K562 (cell line): ENCODE measurements around the gene USP20. TPM values are rescaled to one million over a fixed set of nuclear protein-coding genes. Genes with fewer than 3 reads are reported as not detected.
A peak's percentile ranks its signal among the peaks of the same experiment; 100 is the strongest.

Experiments
- ESRRA ChIP-seq: fragments of 450-650 bp; IDR thresholded peaks from 2 replicates; pipeline ENCODE4 v1.6.1; 2014; ENCODE audit warnings: low read depth, mild to moderate bottlenecking, moderate library complexity, borderline replicate concordance
- EWSR1 ChIP-seq: fragments of 450-650 bp; IDR thresholded peaks from 2 replicates; pipeline ENCODE4 v1.6.1; 2018; ENCODE audit warnings: borderline replicate concordance, mild to moderate bottlenecking, low read depth, moderate library complexity; ENCODE audit not compliant: partially characterized antibody
- HDAC2 ChIP-seq: fragments of 450-650 bp; IDR thresholded peaks from 2 replicates; pipeline ENCODE4 v1.6.1; 2016; ENCODE audit warnings: mild to moderate bottlenecking
- HDAC3 ChIP-seq: fragments of 450-650 bp; IDR thresholded peaks from 2 replicates; pipeline ENCODE4 v1.6.1; 2018; ENCODE audit warnings: borderline replicate concordance, mild to moderate bottlenecking, moderate library complexity; ENCODE audit not compliant: partially characterized antibody
- MCM7 ChIP-seq, 2 experiments: fragments of 450-650 bp; IDR thresholded peaks; 2 replicates each; pipeline ENCODE4 v1.6.1; 2016 to 2018
- NCOA6 ChIP-seq: fragments of 450-650 bp; IDR thresholded peaks from 2 replicates; pipeline ENCODE4 v1.6.1; 2017; ENCODE audit warnings: mild to moderate bottlenecking
- NELFE ChIP-seq: IDR thresholded peaks from 2 replicates; pipeline ENCODE4 v1.6.1; 2011; ENCODE audit warnings: mild to moderate bottlenecking; ENCODE audit not compliant: insufficient read depth, insufficient read length
- NR1H2 ChIP-seq: sonication (generic); formaldehyde crosslinking; IDR thresholded peaks from 2 replicates; pipeline ENCODE4 v1.4.0; 2020; ENCODE audit warnings: mild to moderate bottlenecking, missing genetic modification reagents
- OTX1 ChIP-seq: fragments of 450-650 bp; formaldehyde crosslinking; IDR thresholded peaks from 2 replicates; pipeline ENCODE4 v1.4.0; 2022; ENCODE audit warnings: mild to moderate bottlenecking
- RAD21 ChIP-seq, 2 experiments: fragments of 250-450 bp in 1 of 2; fragments of 450-650 bp in 1 of 2; sonication (Bioruptor Pico) in 1 of 2; formaldehyde crosslinking in 1 of 2; IDR thresholded peaks in 1 of 2; conservative IDR thresholded peaks in 1 of 2; 2 replicates each; pipeline versions ENCODE4 v1.4.0 to v1.8.0; 2020 to 2022; ENCODE audit warnings: mild to moderate bottlenecking in 2 of 2, moderate library complexity in 1 of 2
- SRSF1 ChIP-seq: fragments of 200-400 bp; formaldehyde crosslinking; IDR thresholded peaks from 2 replicates; pipeline ENCODE4 v1.6.1; 2017; ENCODE audit warnings: mild to moderate bottlenecking, low read depth, low read length, moderate library complexity
- ZNF165 ChIP-seq: fragments of 250-450 bp; sonication (Bioruptor Pico); IDR thresholded peaks from 2 replicates; pipeline ENCODE4 v1.4.0; 2020; ENCODE audit warnings: borderline replicate concordance
- ZNF3 ChIP-seq: fragments of 250-450 bp; sonication (Bioruptor Pico); IDR thresholded peaks from 2 replicates; pipeline ENCODE4 v1.5.0; 2021; ENCODE audit warnings: mild to moderate bottlenecking, moderate library complexity
- ZNF445 ChIP-seq: fragments of 250-450 bp; sonication (Bioruptor Pico); IDR thresholded peaks from 2 replicates; pipeline ENCODE4 v1.4.0; 2020; ENCODE audit warnings: low read depth, mild to moderate bottlenecking, moderate library complexity
- polyA plus RNA-seq, 8 experiments: library from polyadenylated mRNA; depleted of rRNA in 4 of 8; stranded (reverse) in 5 of 8; unstranded in 3 of 8; fragments of >200 nt; fragmentation: Nextera tagmentation in 2 of 8; fragmentation: Illumina TruSeq in 1 of 8; extraction: Ambion mirVana in 2 of 8; extraction: Trizol in 1 of 8; gene quantifications; 2 replicates each; pipeline versions ENCODE4 v1.2.1 to v1.2.3, GENCODE V29; 2011 to 2014; ENCODE audit warnings: inconsistent platforms in 1 of 8, missing spikeins in 1 of 8
- total RNA-seq, 7 experiments: library from RNA; depleted of rRNA in 6 of 7; stranded (reverse); fragments of >200 nt in 6 of 7; fragmentation: Illumina TruSeq in 2 of 7; extraction: Trizol in 2 of 7; gene quantifications; 2 replicates each; pipeline versions ENCODE4 v1.2.1 to v1.2.3, GENCODE V29; 2011 to 2021; ENCODE audit warnings: low replicate concordance in 1 of 7
- TF ChIP-seq, protein P1 (sequence below): sonication (generic); formaldehyde crosslinking; IDR thresholded peaks from 2 replicates; pipeline ENCODE4 v1.8.0; 2022; ENCODE audit warnings: missing genetic modification reagents, mild to moderate bottlenecking, moderate library complexity, borderline replicate concordance
- TF ChIP-seq, protein P2 (sequence below): fragments of 200-800 bp; sonication (Bioruptor generic); IDR thresholded peaks from 2 replicates; pipeline ENCODE4 v1.6.1; 2016; ENCODE audit warnings: missing genetic modification characterization, missing compliant biosample characterization
- TF ChIP-seq, protein P3 (sequence below): fragments of 150-350 bp; conservative IDR thresholded peaks from 2 replicates; pipeline ENCODE4 v1.6.1; 2014; ENCODE audit warnings: low read length
- TF ChIP-seq, protein P4 (sequence below): sonication (generic); formaldehyde crosslinking; IDR thresholded peaks from 2 replicates; pipeline ENCODE4 v1.8.0; 2023; ENCODE audit warnings: mild to moderate bottlenecking, missing genetic modification reagents

Gene USP20
- total and polyA plus RNA-seq, 9 of the 15 experiments (the other 6 are each of a cell fraction or from before 2014, with no cell fraction given), result 1.9 to 136 (median 49.1) TPM

GRCh38 chr9:129823935-129824601 lies 11.2 kb upstream of the USP20 start, which contains the start of gene TOR1A (continued):
- TF ChIP-seq, protein P1, sequence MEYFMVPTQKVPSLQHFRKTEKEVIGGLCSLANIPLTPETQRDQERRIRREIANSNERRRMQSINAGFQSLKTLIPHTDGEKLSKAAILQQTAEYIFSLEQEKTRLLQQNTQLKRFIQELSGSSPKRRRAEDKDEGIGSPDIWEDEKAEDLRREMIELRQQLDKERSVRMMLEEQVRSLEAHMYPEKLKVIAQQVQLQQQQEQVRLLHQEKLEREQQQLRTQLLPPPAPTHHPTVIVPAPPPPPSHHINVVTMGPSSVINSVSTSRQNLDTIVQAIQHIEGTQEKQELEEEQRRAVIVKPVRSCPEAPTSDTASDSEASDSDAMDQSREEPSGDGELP, result peak; percentile 91
- TF ChIP-seq NCOA6 (no peak), HDAC3 (no peak), ESRRA (0 out of 2 replicates have a peak, but pooled peaks have one; percentile 76), MCM7 (IDR thresholded peaks at IDR 0.05) (no peak), NELFE (no peak), HDAC2 (peak; percentile 94), RAD21 (CRISPR knock-in tag; conservative IDR thresholded peaks at IDR 0.05 in 1 of 2, IDR thresholded peaks at IDR 0.05 in 1 of 2) (no peak; a peak in 2 of 4 replicates), NR1H2 (CRISPR knock-in tag) (peak; percentile 57; the same call in 1 of the 2 replicates), SRSF1 (no peak), OTX1 (CRISPR knock-in tag) (no peak), EWSR1 (no peak), ZNF3 (no peak), ZNF165 (CRISPR knock-in tag) (no peak; the same call in 1 of the 2 replicates), ZNF445 (CRISPR knock-in tag) (no peak)
- TF ChIP-seq, protein P2, sequence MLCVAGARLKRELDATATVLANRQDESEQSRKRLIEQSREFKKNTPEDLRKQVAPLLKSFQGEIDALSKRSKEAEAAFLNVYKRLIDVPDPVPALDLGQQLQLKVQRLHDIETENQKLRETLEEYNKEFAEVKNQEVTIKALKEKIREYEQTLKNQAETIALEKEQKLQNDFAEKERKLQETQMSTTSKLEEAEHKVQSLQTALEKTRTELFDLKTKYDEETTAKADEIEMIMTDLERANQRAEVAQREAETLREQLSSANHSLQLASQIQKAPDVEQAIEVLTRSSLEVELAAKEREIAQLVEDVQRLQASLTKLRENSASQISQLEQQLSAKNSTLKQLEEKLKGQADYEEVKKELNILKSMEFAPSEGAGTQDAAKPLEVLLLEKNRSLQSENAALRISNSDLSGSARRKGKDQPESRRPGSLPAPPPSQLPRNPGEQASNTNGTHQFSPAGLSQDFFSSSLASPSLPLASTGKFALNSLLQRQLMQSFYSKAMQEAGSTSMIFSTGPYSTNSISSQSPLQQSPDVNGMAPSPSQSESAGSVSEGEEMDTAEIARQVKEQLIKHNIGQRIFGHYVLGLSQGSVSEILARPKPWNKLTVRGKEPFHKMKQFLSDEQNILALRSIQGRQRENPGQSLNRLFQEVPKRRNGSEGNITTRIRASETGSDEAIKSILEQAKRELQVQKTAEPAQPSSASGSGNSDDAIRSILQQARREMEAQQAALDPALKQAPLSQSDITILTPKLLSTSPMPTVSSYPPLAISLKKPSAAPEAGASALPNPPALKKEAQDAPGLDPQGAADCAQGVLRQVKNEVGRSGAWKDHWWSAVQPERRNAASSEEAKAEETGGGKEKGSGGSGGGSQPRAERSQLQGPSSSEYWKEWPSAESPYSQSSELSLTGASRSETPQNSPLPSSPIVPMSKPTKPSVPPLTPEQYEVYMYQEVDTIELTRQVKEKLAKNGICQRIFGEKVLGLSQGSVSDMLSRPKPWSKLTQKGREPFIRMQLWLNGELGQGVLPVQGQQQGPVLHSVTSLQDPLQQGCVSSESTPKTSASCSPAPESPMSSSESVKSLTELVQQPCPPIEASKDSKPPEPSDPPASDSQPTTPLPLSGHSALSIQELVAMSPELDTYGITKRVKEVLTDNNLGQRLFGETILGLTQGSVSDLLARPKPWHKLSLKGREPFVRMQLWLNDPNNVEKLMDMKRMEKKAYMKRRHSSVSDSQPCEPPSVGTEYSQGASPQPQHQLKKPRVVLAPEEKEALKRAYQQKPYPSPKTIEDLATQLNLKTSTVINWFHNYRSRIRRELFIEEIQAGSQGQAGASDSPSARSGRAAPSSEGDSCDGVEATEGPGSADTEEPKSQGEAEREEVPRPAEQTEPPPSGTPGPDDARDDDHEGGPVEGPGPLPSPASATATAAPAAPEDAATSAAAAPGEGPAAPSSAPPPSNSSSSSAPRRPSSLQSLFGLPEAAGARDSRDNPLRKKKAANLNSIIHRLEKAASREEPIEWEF, result no peak
- TF ChIP-seq, protein P3, sequence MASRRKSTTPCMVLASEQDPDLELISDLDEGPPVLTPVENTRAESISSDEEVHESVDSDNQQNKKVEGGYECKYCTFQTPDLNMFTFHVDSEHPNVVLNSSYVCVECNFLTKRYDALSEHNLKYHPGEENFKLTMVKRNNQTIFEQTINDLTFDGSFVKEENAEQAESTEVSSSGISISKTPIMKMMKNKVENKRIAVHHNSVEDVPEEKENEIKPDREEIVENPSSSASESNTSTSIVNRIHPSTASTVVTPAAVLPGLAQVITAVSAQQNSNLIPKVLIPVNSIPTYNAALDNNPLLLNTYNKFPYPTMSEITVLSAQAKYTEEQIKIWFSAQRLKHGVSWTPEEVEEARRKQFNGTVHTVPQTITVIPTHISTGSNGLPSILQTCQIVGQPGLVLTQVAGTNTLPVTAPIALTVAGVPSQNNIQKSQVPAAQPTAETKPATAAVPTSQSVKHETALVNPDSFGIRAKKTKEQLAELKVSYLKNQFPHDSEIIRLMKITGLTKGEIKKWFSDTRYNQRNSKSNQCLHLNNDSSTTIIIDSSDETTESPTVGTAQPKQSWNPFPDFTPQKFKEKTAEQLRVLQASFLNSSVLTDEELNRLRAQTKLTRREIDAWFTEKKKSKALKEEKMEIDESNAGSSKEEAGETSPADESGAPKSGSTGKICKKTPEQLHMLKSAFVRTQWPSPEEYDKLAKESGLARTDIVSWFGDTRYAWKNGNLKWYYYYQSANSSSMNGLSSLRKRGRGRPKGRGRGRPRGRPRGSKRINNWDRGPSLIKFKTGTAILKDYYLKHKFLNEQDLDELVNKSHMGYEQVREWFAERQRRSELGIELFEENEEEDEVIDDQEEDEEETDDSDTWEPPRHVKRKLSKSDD, result peak; percentile 100
- TF ChIP-seq, protein P4, sequence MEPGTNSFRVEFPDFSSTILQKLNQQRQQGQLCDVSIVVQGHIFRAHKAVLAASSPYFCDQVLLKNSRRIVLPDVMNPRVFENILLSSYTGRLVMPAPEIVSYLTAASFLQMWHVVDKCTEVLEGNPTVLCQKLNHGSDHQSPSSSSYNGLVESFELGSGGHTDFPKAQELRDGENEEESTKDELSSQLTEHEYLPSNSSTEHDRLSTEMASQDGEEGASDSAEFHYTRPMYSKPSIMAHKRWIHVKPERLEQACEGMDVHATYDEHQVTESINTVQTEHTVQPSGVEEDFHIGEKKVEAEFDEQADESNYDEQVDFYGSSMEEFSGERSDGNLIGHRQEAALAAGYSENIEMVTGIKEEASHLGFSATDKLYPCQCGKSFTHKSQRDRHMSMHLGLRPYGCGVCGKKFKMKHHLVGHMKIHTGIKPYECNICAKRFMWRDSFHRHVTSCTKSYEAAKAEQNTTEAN (CRISPR knock-in tag), result no peak
